ENCODE data around the gene PARD3B.

DNA sequence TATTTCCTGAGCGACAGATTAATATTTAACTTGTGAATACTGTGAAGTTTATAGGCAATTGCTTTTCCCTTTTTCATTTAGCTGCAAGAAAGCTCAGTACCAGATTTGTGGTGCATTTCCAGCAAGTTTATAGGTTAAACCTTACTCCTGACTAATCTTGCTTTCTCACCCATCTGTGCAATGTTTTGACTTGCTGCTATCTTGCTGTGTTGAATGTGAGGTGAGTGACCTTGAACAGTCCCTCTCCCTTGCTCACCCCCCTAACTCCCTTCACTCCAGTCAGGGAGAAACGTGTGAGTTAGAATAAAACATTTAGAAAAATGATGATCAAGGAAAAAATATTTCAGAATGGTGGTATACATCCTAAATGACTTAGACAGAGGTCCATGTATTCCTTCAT lies 39.8 kb upstream of the PARD3B start:
- TF ChIP-seq, protein P1, sequence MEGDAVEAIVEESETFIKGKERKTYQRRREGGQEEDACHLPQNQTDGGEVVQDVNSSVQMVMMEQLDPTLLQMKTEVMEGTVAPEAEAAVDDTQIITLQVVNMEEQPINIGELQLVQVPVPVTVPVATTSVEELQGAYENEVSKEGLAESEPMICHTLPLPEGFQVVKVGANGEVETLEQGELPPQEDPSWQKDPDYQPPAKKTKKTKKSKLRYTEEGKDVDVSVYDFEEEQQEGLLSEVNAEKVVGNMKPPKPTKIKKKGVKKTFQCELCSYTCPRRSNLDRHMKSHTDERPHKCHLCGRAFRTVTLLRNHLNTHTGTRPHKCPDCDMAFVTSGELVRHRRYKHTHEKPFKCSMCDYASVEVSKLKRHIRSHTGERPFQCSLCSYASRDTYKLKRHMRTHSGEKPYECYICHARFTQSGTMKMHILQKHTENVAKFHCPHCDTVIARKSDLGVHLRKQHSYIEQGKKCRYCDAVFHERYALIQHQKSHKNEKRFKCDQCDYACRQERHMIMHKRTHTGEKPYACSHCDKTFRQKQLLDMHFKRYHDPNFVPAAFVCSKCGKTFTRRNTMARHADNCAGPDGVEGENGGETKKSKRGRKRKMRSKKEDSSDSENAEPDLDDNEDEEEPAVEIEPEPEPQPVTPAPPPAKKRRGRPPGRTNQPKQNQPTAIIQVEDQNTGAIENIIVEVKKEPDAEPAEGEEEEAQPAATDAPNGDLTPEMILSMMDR (IDR thresholded peaks at IDR 0.05; ENCODE audit: insufficient read depth, low read length): no peak
- TF ChIP-seq GABPA (IDR thresholded peaks at IDR 0.05; ENCODE audit: low read depth): no peak
